RPMI7951 (cell line): ENCODE data around the gene HOXA13. TPM values are rescaled to one million over a fixed set of nuclear protein-coding genes. Genes with fewer than 3 reads are reported as not detected.

Source experiments
- DNase-seq: peaks from one replicate; pipeline ENCODE4 v3.0.0-alpha.2; 2012; ENCODE audit warnings: low read depth
- total RNA-seq: library from RNA; depleted of rRNA; stranded (reverse); fragments of >200 nt; shearing (Covaris generic); gene quantifications from 2 replicates; pipeline ENCODE4 v1.2.3, GENCODE V29; 2014

The HOXA13 gene
- total RNA-seq, 1 experiment from 2014 or later, result 2.3 TPM

DNA sequence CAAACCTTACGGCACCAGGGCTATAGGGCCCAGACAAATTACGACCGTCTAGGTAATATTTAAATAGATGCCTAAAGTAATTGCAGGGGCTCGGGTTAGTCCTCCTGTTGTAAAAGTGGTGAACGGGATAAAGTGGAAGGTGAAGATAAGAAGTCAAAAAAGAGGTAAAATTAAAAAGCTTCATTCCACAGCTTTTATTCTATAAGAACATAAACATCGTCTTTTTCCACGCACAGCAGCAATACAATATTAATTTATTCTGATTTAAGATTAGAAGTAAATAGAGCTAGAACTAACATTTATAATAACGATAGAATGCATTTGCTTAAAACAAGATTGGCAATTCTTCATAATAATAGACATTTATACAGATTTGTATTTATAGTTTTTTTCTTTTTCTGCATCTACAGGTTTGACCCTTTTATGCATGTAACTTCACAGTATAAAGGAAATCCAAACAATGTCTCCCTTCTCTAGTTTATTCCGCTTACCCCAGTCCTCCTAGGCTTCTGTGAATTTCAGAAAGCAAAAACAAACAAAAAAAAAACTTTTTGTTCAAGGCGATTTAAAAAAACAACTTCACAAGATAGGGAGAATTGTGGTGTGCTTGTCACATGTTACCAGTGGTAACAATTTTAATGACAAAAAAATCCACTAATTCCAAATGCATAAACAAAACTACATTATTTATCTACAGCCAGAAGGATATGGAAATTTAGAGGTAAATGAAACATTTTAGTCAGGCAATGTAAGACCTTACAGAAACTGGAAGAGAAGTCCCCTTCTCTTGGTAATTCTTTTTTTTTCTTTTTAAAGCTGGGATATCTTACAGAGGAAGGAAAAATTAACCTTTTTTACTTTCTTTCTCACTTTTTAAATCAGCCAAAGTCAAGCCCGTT, 29.2 kb downstream of the HOXA13 start:
- no peak for DNase-seq

- no peak for DNase-seq
These were observed 30.0 kb downstream of the HOXA13 start for GRCh38 chr7:27169658-27170425.

GRCh38 chr7:27168265-27168947, 31.5 kb downstream of the HOXA13 start:
- no peak for DNase-seq

GRCh38 chr7:27167916-27168264, 32.0 kb downstream of the HOXA13 start:
- DNase-seq, result no peak

GRCh38 chr7:27166531-27167505, 33.1 kb downstream of the HOXA13 start:
- no peak for DNase-seq

DNA sequence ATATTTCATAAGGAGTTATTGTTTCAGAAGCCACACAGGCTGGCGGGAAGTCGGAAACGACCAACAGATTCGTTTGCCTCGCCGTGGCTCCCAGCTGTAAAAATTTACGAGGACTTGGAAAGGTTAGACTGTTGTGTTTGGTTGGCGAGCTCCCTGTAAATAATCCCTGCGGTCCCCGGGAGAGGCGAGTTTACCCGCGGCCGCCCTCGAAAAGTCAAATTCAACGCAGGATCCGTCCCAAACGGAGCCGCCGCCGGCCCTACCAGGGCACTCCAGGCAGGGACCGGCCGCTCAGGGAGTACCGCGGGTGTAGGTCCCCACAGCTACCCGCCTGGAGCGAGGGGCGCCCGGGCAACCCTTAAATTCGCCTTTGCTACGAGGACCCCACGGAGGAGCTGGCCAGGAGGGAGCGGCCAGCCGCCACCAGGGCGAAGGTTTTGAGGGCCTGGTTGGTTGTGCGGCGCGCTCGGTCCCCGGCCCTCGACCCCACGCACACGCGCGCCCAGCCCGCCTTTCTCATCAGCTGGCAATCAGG, 33.8 kb downstream of the HOXA13 start:
- no peak for DNase-seq

- no peak for DNase-seq
These were observed 34.5 kb downstream of the HOXA13 start, which contains the start of gene HOXA9 for GRCh38 chr7:27165089-27165995. HOXA9 (minus strand) TSS chr7:27165537; CDS start chr7:27165457, 80 bp downstream.

DNA sequence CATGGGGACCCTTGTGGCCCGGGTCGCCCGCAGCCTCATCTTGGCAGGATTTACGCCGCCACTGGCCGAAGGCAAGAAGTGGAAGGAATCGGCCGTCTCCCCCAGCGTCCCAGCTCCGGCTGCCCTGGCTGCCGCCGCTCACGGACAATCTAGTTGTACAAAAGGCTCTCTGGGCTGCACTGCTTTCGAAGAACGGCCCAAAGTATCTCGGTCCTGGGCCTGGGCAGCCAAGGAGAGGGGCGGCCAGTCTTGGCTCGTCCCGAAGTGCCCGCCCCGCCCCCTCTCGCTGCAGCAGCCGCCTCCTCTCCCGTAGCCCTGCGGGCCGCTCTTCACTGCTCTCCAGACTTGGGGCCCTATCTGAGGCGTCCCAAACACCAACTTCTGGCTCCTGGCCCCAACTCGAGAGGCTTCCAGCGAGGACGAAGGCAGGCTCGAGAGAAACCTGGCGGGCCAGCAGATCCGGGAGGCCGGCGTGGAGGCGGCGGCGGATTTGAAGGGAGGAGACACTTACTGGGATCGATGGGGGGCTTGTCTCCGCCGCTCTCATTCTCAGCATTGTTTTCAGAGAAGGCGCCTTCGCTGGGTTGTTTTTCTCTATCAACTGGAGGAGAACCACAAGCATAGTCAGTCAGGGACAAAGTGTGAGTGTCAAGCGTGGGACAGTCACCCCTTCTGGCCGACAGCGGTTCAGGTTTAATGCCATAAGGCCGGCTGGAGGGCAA, 35.4 kb downstream of the HOXA13 start:
- DNase-seq, result no peak

DNA sequence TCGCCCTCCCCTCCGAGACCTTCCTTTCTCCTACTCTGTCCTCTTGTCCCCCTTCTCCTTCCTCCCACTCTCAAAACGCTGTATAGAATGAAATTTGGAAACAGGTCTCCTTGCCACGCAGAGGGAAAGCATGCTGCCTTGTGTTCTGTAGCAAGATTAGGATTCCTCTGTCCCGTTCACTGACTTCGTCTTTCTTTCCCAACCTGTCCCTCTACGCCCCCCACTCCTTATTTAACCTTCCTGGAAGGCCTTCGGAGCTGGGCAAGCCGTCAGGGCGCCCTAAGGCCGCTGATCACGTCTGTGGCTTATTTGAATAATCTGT, 35.9 kb downstream of the HOXA13 start:
- DNase-seq, result no peak

GRCh38 chr7:27163288-27164044, 36.4 kb downstream of the HOXA13 start:
- no peak for DNase-seq

GRCh38 chr7:27162561-27163287, 37.2 kb downstream of the HOXA13 start:
- DNase-seq, result no peak

DNA sequence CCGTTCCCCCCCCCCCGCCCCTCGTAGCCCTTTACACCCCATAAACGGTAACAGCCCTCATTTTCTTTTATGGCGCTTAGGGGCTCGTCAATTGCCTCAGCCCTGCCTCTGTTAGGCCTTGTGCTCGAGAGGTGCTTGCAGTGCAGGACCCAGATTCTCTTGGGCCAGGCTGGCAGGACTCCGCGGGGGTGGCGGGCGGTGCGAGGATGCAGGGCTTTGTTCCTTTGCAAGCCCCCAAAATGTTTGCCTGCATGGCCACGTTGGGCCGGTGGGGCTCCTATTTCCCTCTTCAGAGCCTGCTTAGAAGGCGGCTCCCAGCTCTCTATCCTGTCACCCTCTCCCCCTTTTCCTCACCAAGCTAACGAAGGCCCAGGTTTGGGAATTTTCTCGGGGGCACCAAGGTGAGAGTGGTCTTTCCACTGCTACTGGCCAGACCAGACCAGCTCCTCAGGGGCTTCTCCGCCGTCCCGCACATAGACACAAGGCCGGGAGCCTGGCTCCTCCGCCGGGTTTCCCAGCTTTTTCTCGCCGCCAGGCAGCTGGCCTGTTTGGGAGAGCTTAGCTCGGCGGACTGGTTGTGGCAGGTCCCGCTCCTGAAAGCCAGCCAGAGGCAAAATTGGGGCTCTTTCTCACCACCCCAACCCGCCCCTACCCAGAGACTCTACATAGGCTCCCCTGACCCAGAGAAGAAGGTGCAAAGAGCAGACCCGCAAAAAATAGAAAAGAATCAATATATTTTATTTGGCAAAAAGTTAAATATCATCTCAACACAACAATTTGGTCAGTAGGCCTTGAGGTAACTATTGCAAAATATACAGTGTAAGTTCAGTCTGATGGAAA, 38.0 kb downstream of the HOXA13 start:
- no peak for DNase-seq

GRCh38 chr7:27161214-27161720, 38.6 kb downstream of the HOXA13 start:
- no peak for DNase-seq

- DNase-seq, result peak; percentile 80
These were observed 39.2 kb downstream of the HOXA13 start for GRCh38 chr7:27160546-27161213.

- DNase-seq, result no peak
These were observed 39.7 kb downstream of the HOXA13 start for GRCh38 chr7:27160145-27160545.
